Activated CD4-positive, CD25-positive, alpha-beta regulatory T cell (primary cell): ENCODE data around the gene SPATA33.
A peak's percentile ranks its signal among the peaks of the same experiment; 100 is the strongest.

Experiments used
- DNase-seq, 4 experiments: peaks; one replicate each; lab custom pipeline; 2025; lab: John Stamatoyannopoulos, UW

Gene SPATA33

DNA sequence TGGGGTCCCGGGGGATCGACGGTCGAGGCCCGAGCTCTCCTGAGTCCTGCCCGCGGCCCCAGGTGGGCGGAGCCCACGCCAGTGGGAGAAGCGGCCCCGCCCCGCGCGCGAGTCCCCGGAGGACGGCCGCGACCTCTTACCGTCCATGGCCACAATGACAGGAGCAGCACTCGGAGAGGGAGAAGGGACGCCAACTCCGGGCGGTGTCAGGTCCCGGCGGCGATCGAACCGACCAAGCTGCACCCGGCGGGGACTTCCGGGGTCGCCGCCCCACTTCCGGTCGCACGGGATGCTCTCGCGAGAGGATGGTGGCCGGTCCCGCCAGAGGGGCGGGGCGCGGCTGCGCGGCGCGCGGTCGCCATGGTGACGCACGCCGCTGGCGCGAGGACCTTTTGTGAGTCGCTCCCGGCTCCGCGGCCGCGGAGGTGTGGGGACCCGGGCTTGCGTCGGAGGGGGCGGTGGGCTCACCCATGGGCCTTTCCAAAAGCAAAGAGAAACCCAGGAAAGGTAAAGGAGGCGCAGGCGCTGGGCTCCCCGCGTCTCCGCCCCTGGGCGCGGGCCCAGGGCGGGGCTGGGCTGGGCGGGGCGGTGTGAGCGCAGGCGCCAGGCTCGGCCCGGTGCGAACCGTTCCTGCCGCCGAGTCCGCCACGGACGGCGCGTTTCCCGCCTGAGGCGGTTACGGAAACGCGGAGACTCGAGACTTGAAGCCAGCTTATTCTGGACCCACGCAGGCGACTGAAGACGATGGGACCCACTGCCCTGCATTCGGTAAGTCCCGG lies at the start of gene SPATA33, which contains the start of gene CHMP1A:
TSS of gene SPATA33 (plus strand) at position 395 of the 779 bp plus-strand sequence. CDS start at position 471, 76 bp downstream.
TSS of gene CHMP1A (minus strand) at position 267 of the 779 bp plus-strand sequence. CDS start at position 147, 120 bp downstream.
- peak; percentile 86 to 90 (median 88) for DNase-seq

- DNase-seq, result no peak
These were observed 49.5 kb upstream of the SPATA33 start for GRCh38 chr16:89607937-89608740.

DNA sequence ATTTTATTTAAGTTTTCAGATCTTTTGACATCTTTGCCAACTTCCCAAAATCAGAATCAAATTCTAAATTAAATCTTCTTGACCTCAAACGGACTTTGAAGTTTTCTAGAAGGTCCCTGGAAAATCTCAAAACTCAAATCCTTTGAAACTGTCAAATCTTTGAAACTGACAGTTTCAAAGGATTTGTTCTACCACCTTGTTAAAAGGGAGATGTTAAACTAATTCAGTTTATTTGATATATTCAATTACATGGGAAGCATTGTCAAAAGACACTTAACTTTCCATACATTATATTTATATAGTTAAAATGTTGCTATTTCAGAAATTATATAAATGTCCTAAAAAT lies 47.6 kb upstream of the SPATA33 start:
- no peak for DNase-seq

- DNase-seq, result no peak
These were observed 45.0 kb upstream of the SPATA33 start for GRCh38 chr16:89612415-89613166.

GRCh38 chr16:89613231-89613953 lies 44.2 kb upstream of the SPATA33 start, which contains the start of gene DPEP1:
TSS of gene DPEP1 (plus strand) at chr16:89613642. CDS start at chr16:89630411, 16,769 bp downstream.
- DNase-seq, result no peak

GRCh38 chr16:89613954-89614459 lies 43.6 kb upstream of the SPATA33 start:
- DNase-seq, result no peak

DNA sequence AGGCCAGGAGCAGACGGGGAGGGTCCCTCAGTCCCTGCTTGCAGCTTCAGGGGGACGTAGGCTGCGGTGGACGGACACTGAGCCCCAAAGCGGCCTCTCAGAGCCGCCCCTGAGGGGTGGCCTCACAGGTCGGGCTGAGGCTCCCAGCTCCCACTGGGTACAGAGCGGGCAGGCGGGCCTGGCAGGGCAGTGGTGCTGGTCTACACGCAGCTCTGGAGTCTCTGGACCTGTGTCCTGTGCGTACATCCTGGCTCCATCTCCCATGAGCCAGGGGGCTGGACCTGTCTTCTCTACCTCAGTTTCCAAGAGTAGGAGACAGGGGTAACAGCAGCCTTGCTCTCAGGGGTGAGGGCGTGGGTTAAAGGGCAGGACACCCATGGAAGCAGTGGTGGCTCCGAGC lies 42.5 kb upstream of the SPATA33 start:
- DNase-seq, result no peak

GRCh38 chr16:89615596-89616090 lies 42.0 kb upstream of the SPATA33 start:
- no peak for DNase-seq

DNA sequence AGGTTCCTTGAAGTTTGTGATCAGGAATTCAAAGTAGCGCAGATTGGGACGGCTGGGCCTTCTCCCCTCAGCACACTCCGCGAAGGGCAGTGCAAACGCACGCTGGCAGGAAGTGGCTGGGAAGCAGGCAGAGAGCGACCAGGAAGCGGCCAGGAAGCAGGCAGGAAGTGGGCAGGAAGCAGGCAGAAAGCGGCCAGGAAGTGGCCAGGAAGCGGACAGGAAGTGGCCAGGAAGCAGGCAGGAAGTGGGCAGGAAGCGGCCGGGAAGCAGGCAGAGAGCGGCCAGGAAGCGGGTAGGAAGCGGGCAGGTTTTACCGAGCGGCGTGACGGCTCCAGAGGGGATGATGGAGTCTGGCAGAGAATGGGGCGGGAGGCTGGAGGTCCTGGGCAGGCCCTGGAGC lies 41.0 kb upstream of the SPATA33 start:
- no peak for DNase-seq

GRCh38 chr16:89617036-89617435 lies 40.6 kb upstream of the SPATA33 start:
- no peak for DNase-seq

- DNase-seq, result no peak
These were observed 39.3 kb upstream of the SPATA33 start for GRCh38 chr16:89618109-89618998.

DNA sequence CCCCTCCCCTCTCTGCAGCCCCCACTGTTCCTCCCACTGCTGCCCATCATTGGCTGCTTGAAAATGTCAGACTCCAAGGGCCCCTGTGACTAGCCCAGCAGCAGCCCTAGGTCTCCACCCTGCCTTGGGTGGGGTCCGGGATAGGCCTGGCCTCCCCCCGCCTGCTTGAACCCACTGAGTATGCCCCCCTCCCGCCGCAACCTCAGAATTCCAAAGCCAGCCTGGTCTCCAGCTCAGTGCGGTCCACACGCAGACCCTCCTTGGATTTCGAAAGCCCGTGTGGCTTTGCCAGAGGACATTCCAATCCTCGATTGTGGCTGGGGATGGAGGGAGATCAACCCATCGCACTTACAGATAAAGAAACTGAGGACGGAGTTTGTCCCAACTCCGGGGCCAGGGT lies 37.8 kb upstream of the SPATA33 start:
- no peak for DNase-seq

- DNase-seq, result no peak
These were observed 37.2 kb upstream of the SPATA33 start for GRCh38 chr16:89620406-89620841.

GRCh38 chr16:89621136-89621697 lies 36.4 kb upstream of the SPATA33 start:
- DNase-seq, result no peak

GRCh38 chr16:89621698-89622409 lies 35.8 kb upstream of the SPATA33 start:
- DNase-seq, result no peak

- DNase-seq, result no peak
These were observed 34.0 kb upstream of the SPATA33 start for GRCh38 chr16:89623511-89624261.

- no peak for DNase-seq
These were observed 32.6 kb upstream of the SPATA33 start for GRCh38 chr16:89624777-89625761.
